ENCODE measurements around the gene SNIP1.

GRCh38 chr1:37561133-37562132 is 7.3 kb upstream of the SNIP1 start:
- TF ChIP-seq CTCF (IDR thresholded peaks at IDR 0.05; ENCODE audit: low read depth, low read length) (peak; percentile 66), POLR2A (IDR thresholded peaks at IDR 0.05; ENCODE audit: extremely low read depth, insufficient read length) (no peak)
